ENCODE measurements around the gene WDR77.
A peak's percentile ranks its signal among the peaks of the same experiment; 100 is the strongest.

Gene WDR77

GRCh38 chr1:111483166-111483565 lies 34.1 kb upstream of the WDR77 start:
- CTCF ChIA-PET, result no interaction called here
- POLR2A ChIA-PET, result interaction anchor here (2.2 kb wide), 1 partner anchor 256 kb away, joined by 5 read pairs; the partner anchor contains the start of gene INKA2
- DNase-seq (ENCODE audit: extremely low spot score), result no peak
- no peak for TF ChIP-seq FOXK2 (IDR thresholded peaks at IDR 0.05)
- no peak for TF ChIP-seq TARDBP (IDR thresholded peaks at IDR 0.05)

- TF ChIP-seq FOXK2 (IDR thresholded peaks at IDR 0.05) (no peak), ZNF384 (IDR thresholded peaks at IDR 0.05) (peak; percentile 51; the same call in 1 of the 2 replicates), PKNOX1 (IDR thresholded peaks at IDR 0.05) (no peak), L3MBTL2 (conservative IDR thresholded peaks at IDR 0.05) (no peak), ARNT (IDR thresholded peaks at IDR 0.05) (no peak), CTBP1 (IDR thresholded peaks at IDR 0.05; ENCODE audit: borderline replicate concordance) (no peak)
- ChIA-PET CTCF (interaction anchor here (0.5 to 1.7 kb wide), 21 partner anchors 9 to 855 kb away, joined by 3 to 23 read pairs (median 4); no protein-coding TSS in a partner anchor), POLR2A (interaction anchor here (0.8 to 2.2 kb wide), 2 partner anchors 258 to 285 kb away, joined by 3 to 5 read pairs; partner anchors contain the start of gene INKA2)
- peak; percentile 86 for DNase-seq (ENCODE audit: extremely low spot score)
Observed at GRCh38 chr1:111481387-111482221, 32.5 kb upstream of the WDR77 start.

- ChIA-PET CTCF (no interaction called here), POLR2A (no interaction called here)
- DNase-seq (ENCODE audit: extremely low spot score), result no peak
- TF ChIP-seq NFRKB (IDR thresholded peaks at IDR 0.05), result no peak
- TF ChIP-seq ARNT (IDR thresholded peaks at IDR 0.05), result no peak
- TF ChIP-seq SP1 (IDR thresholded peaks at IDR 0.05), result no peak
- no peak for TF ChIP-seq HDGF (IDR thresholded peaks at IDR 0.05; ENCODE audit: borderline replicate concordance)
- no peak for TF ChIP-seq PKNOX1 (IDR thresholded peaks at IDR 0.05)
- TF ChIP-seq FOXK2 (IDR thresholded peaks at IDR 0.05), result no peak
- no peak for TF ChIP-seq TARDBP (IDR thresholded peaks at IDR 0.05)
- no peak for TF ChIP-seq ELF4 (IDR thresholded peaks at IDR 0.05)
- no peak for TF ChIP-seq CTBP1 (IDR thresholded peaks at IDR 0.05; ENCODE audit: borderline replicate concordance)
- TF ChIP-seq SUZ12 (IDR thresholded peaks at IDR 0.05), result no peak
- TF ChIP-seq LEF1 (IDR thresholded peaks at IDR 0.05; ENCODE audit: borderline replicate concordance), result no peak
- TF ChIP-seq L3MBTL2 (conservative IDR thresholded peaks at IDR 0.05), result no peak
- no peak for TF ChIP-seq ZNF384 (IDR thresholded peaks at IDR 0.05)
- no peak for TF ChIP-seq BHLHE40 (IDR thresholded peaks at IDR 0.05; ENCODE audit: borderline replicate concordance)
- TF ChIP-seq FOXA1 (IDR thresholded peaks at IDR 0.05), result no peak
- no peak for TF ChIP-seq FOXM1 (IDR thresholded peaks at IDR 0.05; ENCODE audit: borderline replicate concordance)
Observed at GRCh38 chr1:111480674-111481073, 31.6 kb upstream of the WDR77 start.

- ChIA-PET POLR2A (no interaction called here), CTCF (interaction anchor here (1.2 kb wide), 1 partner anchor 32 kb away, joined by 3 read pairs; no protein-coding TSS in a partner anchor)
- TF ChIP-seq SP1 (IDR thresholded peaks at IDR 0.05) (no peak), FOXK2 (IDR thresholded peaks at IDR 0.05) (no peak), PKNOX1 (IDR thresholded peaks at IDR 0.05) (no peak), FOXM1 (IDR thresholded peaks at IDR 0.05; ENCODE audit: borderline replicate concordance) (no peak), CTBP1 (IDR thresholded peaks at IDR 0.05; ENCODE audit: borderline replicate concordance) (no peak), NFRKB (IDR thresholded peaks at IDR 0.05) (no peak), SUZ12 (IDR thresholded peaks at IDR 0.05) (no peak), TARDBP (IDR thresholded peaks at IDR 0.05) (no peak), ZNF384 (IDR thresholded peaks at IDR 0.05) (no peak), ELF4 (IDR thresholded peaks at IDR 0.05) (no peak), L3MBTL2 (conservative IDR thresholded peaks at IDR 0.05) (no peak), HDGF (IDR thresholded peaks at IDR 0.05; ENCODE audit: borderline replicate concordance) (no peak), FOXA1 (IDR thresholded peaks at IDR 0.05) (no peak), LEF1 (IDR thresholded peaks at IDR 0.05; ENCODE audit: borderline replicate concordance) (no peak)
- DNase-seq (ENCODE audit: extremely low spot score), result no peak
Observed at GRCh38 chr1:111476761-111477309, 27.8 kb upstream of the WDR77 start.

- ChIA-PET POLR2A (no interaction called here), CTCF (interaction anchor here (0.6 to 1.2 kb wide), 2 partner anchors 32 to 1726 kb away, joined by 3 to 4 read pairs; no protein-coding TSS in a partner anchor)
- TF ChIP-seq BHLHE40 (IDR thresholded peaks at IDR 0.05; ENCODE audit: borderline replicate concordance) (no peak), LEF1 (IDR thresholded peaks at IDR 0.05; ENCODE audit: borderline replicate concordance) (no peak), ARNT (IDR thresholded peaks at IDR 0.05) (no peak), FOXA1 (IDR thresholded peaks at IDR 0.05) (no peak), SUZ12 (IDR thresholded peaks at IDR 0.05) (no peak), HDGF (IDR thresholded peaks at IDR 0.05; ENCODE audit: borderline replicate concordance) (no peak), SP1 (IDR thresholded peaks at IDR 0.05) (no peak), TARDBP (IDR thresholded peaks at IDR 0.05) (no peak), NFRKB (IDR thresholded peaks at IDR 0.05) (no peak), ZNF384 (IDR thresholded peaks at IDR 0.05) (no peak), CTBP1 (IDR thresholded peaks at IDR 0.05; ENCODE audit: borderline replicate concordance) (no peak)
- no peak for DNase-seq (ENCODE audit: extremely low spot score)
Observed at GRCh38 chr1:111476214-111476613, 27.2 kb upstream of the WDR77 start.

GRCh38 chr1:111475701-111476100 lies 26.6 kb upstream of the WDR77 start:
- DNase-seq (ENCODE audit: extremely low spot score), result no peak
- POLR2A ChIA-PET, result no interaction called here
- CTCF ChIA-PET, result interaction anchor here (0.6 to 1.2 kb wide), 2 partner anchors 33 to 1726 kb away, joined by 3 to 4 read pairs; no protein-coding TSS in a partner anchor
- TF ChIP-seq TARDBP (IDR thresholded peaks at IDR 0.05) (no peak), FOXA1 (IDR thresholded peaks at IDR 0.05) (no peak), NFRKB (IDR thresholded peaks at IDR 0.05) (no peak), ZNF384 (IDR thresholded peaks at IDR 0.05) (no peak), ARNT (IDR thresholded peaks at IDR 0.05) (no peak), PKNOX1 (IDR thresholded peaks at IDR 0.05) (no peak), L3MBTL2 (conservative IDR thresholded peaks at IDR 0.05) (no peak), FOXK2 (IDR thresholded peaks at IDR 0.05) (no peak), SUZ12 (IDR thresholded peaks at IDR 0.05) (no peak), CTBP1 (IDR thresholded peaks at IDR 0.05; ENCODE audit: borderline replicate concordance) (no peak), HDGF (IDR thresholded peaks at IDR 0.05; ENCODE audit: borderline replicate concordance) (no peak), ELF4 (IDR thresholded peaks at IDR 0.05) (no peak), FOXM1 (IDR thresholded peaks at IDR 0.05; ENCODE audit: borderline replicate concordance) (no peak), BHLHE40 (IDR thresholded peaks at IDR 0.05; ENCODE audit: borderline replicate concordance) (no peak), SP1 (IDR thresholded peaks at IDR 0.05) (no peak), LEF1 (IDR thresholded peaks at IDR 0.05; ENCODE audit: borderline replicate concordance) (no peak)

Data from HEK293T (cell line).